T-helper 22 cell (primary cell): Measurements from ENCODE around the gene SLC7A5.

Source experiments
- DNase-seq: peaks from one replicate; pipeline ENCODE4 v3.0.0-alpha.2; 2020; ENCODE audit warnings: low read depth

Gene SLC7A5

GRCh38 chr16:87846705-87847466, 22.4 kb downstream of the SLC7A5 start:
- DNase-seq: no peak

GRCh38 chr16:87845807-87846619, 23.3 kb downstream of the SLC7A5 start:
- DNase-seq: no peak

GRCh38 chr16:87845213-87845612, 24.1 kb downstream of the SLC7A5 start:
- no peak for DNase-seq

GRCh38 chr16:87844809-87845208, 24.5 kb downstream of the SLC7A5 start:
- DNase-seq: no peak

GRCh38 chr16:87844120-87844733, 25.1 kb downstream of the SLC7A5 start:
- no peak for DNase-seq

- DNase-seq: no peak
Observed at GRCh38 chr16:87843678-87844105, 25.6 kb downstream of the SLC7A5 start.

- DNase-seq: no peak
Observed at GRCh38 chr16:87842209-87842869, 27.0 kb downstream of the SLC7A5 start.

- no peak for DNase-seq
Observed at GRCh38 chr16:87841340-87842208, 27.7 kb downstream of the SLC7A5 start.

GRCh38 chr16:87840271-87840978, 28.9 kb downstream of the SLC7A5 start:
- DNase-seq: no peak

- DNase-seq: no peak
Observed at GRCh38 chr16:87839542-87840270, 29.6 kb downstream of the SLC7A5 start.

- no peak for DNase-seq
Observed at GRCh38 chr16:87838643-87839541, 30.4 kb downstream of the SLC7A5 start.

GRCh38 chr16:87837627-87838289, 31.5 kb downstream of the SLC7A5 start:
- no peak for DNase-seq

- no peak for DNase-seq
Observed at GRCh38 chr16:87836844-87837581, 32.3 kb downstream of the SLC7A5 start.

GRCh38 chr16:87836346-87836843, 32.9 kb downstream of the SLC7A5 start:
- no peak for DNase-seq

- DNase-seq: no peak
Observed at GRCh38 chr16:87835882-87836331, 33.4 kb downstream of the SLC7A5 start.

GRCh38 chr16:87834668-87835473, 34.4 kb downstream of the SLC7A5 start:
- DNase-seq: no peak
